CD4-positive, alpha-beta T cell treated with Interleukin-15 for 1 hour (primary cell): Measurements from ENCODE around the gene CUL1.

ENCODE experiments used
- DNase-seq: peaks from one replicate; pipeline ENCODE4 v3.0.0-alpha.2; 2020

CUL1 gene

GRCh38 chr7:148721390-148721789, 22.7 kb downstream of the CUL1 start:
- no peak for DNase-seq

GRCh38 chr7:148722340-148723165, 23.9 kb downstream of the CUL1 start:
- no peak for DNase-seq

- DNase-seq, result no peak
These were observed 24.5 kb downstream of the CUL1 start for GRCh38 chr7:148723166-148723559.

GRCh38 chr7:148723846-148724245, 25.1 kb downstream of the CUL1 start:
- DNase-seq, result no peak

- no peak for DNase-seq
These were observed 27.7 kb downstream of the CUL1 start for GRCh38 chr7:148726385-148726784.

GRCh38 chr7:148727501-148728278, 29.0 kb downstream of the CUL1 start:
- DNase-seq, result no peak

GRCh38 chr7:148729984-148730733, 31.5 kb downstream of the CUL1 start:
- no peak for DNase-seq

GRCh38 chr7:148732862-148733261, 34.2 kb downstream of the CUL1 start:
- DNase-seq, result no peak

- DNase-seq, result no peak
These were observed 34.8 kb downstream of the CUL1 start for GRCh38 chr7:148733496-148733895.

- no peak for DNase-seq
These were observed 36.4 kb downstream of the CUL1 start for GRCh38 chr7:148735141-148735540.

GRCh38 chr7:148735967-148736366, 37.3 kb downstream of the CUL1 start:
- DNase-seq, result no peak

GRCh38 chr7:148738737-148739535, 40.2 kb downstream of the CUL1 start:
- DNase-seq, result no peak

- DNase-seq, result no peak
These were observed 47.4 kb downstream of the CUL1 start for GRCh38 chr7:148746135-148746534.

- peak; percentile 18 for DNase-seq
These were observed 48.6 kb downstream of the CUL1 start for GRCh38 chr7:148747274-148747673.

GRCh38 chr7:148750442-148751355, 52.0 kb downstream of the CUL1 start:
- DNase-seq, result no peak

GRCh38 chr7:148753224-148753623, 54.5 kb downstream of the CUL1 start:
- DNase-seq, result no peak

- no peak for DNase-seq
These were observed 56.2 kb downstream of the CUL1 start for GRCh38 chr7:148754912-148755311.

GRCh38 chr7:148761499-148762278, 63.0 kb downstream of the CUL1 start:
- DNase-seq, result no peak

GRCh38 chr7:148763622-148764021, 64.9 kb downstream of the CUL1 start:
- DNase-seq, result no peak

- DNase-seq, result no peak
These were observed 71.3 kb downstream of the CUL1 start for GRCh38 chr7:148770004-148770403.
